Hepatocyte (in vitro differentiated cells): Measurements from ENCODE around the gene GLS2.

Experiments
- CTCF ChIP-seq: fragments of 200-600 bp; sonication (generic); IDR thresholded peaks from 2 replicates; pipeline ENCODE4 v1.5.1; 2016; ENCODE audit warnings: antibody characterized with exemption, mild to moderate bottlenecking; ENCODE audit not compliant: poor library complexity
- EZH2 ChIP-seq: fragments of 200-600 bp; sonication (generic); IDR thresholded peaks from 2 replicates; pipeline ENCODE4 v1.6.1; 2016; ENCODE audit warnings: antibody characterized with exemption, mild to moderate bottlenecking, borderline replicate concordance
- EZH2phosphoT487 ChIP-seq: fragments of 200-600 bp; sonication (generic); IDR thresholded peaks from one replicate; pipeline ENCODE4 v1.6.1; 2018; ENCODE audit warnings: antibody characterized with exemption, mild to moderate bottlenecking, low read depth, moderate library complexity; ENCODE audit not compliant: unreplicated experiment, severe bottlenecking

DNA sequence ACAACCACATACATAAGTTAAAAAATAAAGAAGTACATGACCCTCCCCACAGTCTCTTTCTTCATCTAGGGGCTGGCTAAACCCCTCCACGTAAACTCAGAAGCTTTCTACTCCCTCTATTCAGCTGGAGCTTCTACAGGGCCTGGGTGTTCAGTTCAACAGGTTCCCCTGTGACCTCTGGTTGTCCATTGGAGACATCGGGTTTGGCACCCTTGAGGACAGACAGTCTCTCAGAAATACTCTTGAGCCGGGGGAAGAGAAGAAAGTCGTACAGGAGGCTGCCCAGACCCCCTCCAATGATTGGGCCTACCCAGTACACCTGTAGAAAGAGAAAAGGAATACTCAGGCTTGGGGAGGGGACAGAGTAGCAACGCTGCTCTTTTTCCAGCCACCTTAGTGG is 36.8 kb downstream of the GLS2 start:
- TF ChIP-seq CTCF (no peak), EZH2 (no peak), EZH2phosphoT487 (no peak)
